ENCODE data around the gene PLK2.

PLK2 gene

DNA sequence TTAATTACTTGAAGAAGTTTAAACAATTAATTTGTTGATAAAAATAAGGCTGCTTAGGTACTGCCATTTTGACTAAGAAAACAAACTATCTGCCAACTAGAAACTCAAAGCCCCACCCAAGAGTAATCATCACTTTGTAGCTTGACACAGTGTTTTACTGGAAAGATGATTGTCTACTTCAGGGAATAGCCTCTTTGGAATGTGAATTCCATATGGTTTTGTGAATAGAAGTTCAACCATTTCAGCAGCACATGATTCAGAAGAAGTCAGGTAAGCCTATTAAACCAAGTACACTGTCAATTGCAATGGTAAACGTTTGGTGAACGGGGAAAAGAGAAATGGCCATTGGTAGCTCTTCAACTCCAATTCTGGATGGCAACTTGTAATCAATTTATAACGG, 55.2 kb downstream of the PLK2 start:
- no peak for TF ChIP-seq REST (IDR thresholded peaks at IDR 0.05; ENCODE audit: insufficient read depth in 1 of 2, low read depth in 2 of 2, low read length in 2 of 2)
- no peak for TF ChIP-seq FOXP2 (optimal IDR thresholded peaks at IDR 0.05; ENCODE audit: borderline replicate concordance, extremely low read depth, extremely low read length, insufficient read depth)

Data from PFSK-1 (cell line).